ENCODE data around the gene NRTN. TPM values are rescaled to one million over a fixed set of nuclear protein-coding genes. Genes with fewer than 3 reads are reported as not detected.
A peak's percentile ranks its signal among the peaks of the same experiment; 100 is the strongest.

NRTN gene
- total and polyA plus RNA-seq, 2 of the 13 experiments (the other 11 are each of a cell fraction or from before 2014, with no cell fraction given), result 4.1 to 5.3 TPM

GRCh38 chr19:5827891-5828660, 23.2 kb downstream of the NRTN start (continued):
- no peak for TF ChIP-seq PREB (CRISPR knock-in tag; IDR thresholded peaks at IDR 0.05)
- TF ChIP-seq ZNF136 (CRISPR knock-in tag; IDR thresholded peaks at IDR 0.05; ENCODE audit: low read depth), result 0 out of 2 replicates have a peak, but pooled peaks have one; percentile 48
- TF ChIP-seq RFXAP (CRISPR knock-in tag; IDR thresholded peaks at IDR 0.05; ENCODE audit: borderline replicate concordance), result no peak
- no peak for TF ChIP-seq ZNF569 (CRISPR knock-in tag; IDR thresholded peaks at IDR 0.05; ENCODE audit: borderline replicate concordance)
- peak; percentile 72; the same call in 1 of the 2 replicates for TF ChIP-seq JUNB (CRISPR knock-in tag; IDR thresholded peaks at IDR 0.05; ENCODE audit: borderline replicate concordance)
- peak; percentile 91 for TF ChIP-seq ZNF580 (CRISPR knock-in tag; IDR thresholded peaks at IDR 0.05; ENCODE audit: borderline replicate concordance, low read depth)
- TF ChIP-seq EHMT2 (IDR thresholded peaks at IDR 0.05; ENCODE audit: borderline replicate concordance, low read depth, low read length), result no peak
- peak; percentile 48 for TF ChIP-seq XRCC5 (optimal IDR thresholded peaks at IDR 0.05; ENCODE audit: low read length)
- peak; percentile 80; the same call in 1 of the 2 replicates for TF ChIP-seq GLI4 (CRISPR knock-in tag; IDR thresholded peaks at IDR 0.05; ENCODE audit: borderline replicate concordance)
- TF ChIP-seq MXD3 (CRISPR knock-in tag; IDR thresholded peaks at IDR 0.05), result peak; percentile 78; the same call in 1 of the 2 replicates
- peak; percentile 100 for TF ChIP-seq AKAP8 (CRISPR knock-in tag; IDR thresholded peaks at IDR 0.05)
- peak; percentile 97 for TF ChIP-seq ZNF607 (CRISPR knock-in tag; IDR thresholded peaks at IDR 0.05; ENCODE audit: borderline replicate concordance)
- TF ChIP-seq PAXIP1 (CRISPR knock-in tag; conservative IDR thresholded peaks at IDR 0.05), result peak; percentile 58; the same call in 1 of the 2 replicates
- TF ChIP-seq BRF2 (CRISPR knock-in tag; IDR thresholded peaks at IDR 0.05), result peak; percentile 92
- TF ChIP-seq KDM2A (CRISPR knock-in tag; IDR thresholded peaks at IDR 0.05; ENCODE audit: borderline replicate concordance, low read depth), result peak; percentile 100
- peak; percentile 69; the same call in 1 of the 2 replicates for TF ChIP-seq SIN3A (IDR thresholded peaks at IDR 0.05; ENCODE audit: borderline replicate concordance, low read depth, low read length)
- TF ChIP-seq ZNF562 (CRISPR knock-in tag; IDR thresholded peaks at IDR 0.05; ENCODE audit: borderline replicate concordance), result no peak
- peak; percentile 94 for TF ChIP-seq ZBTB14 (CRISPR knock-in tag; IDR thresholded peaks at IDR 0.05)
- TF ChIP-seq HNRNPH1 (optimal IDR thresholded peaks at IDR 0.05; ENCODE audit: low read depth, low read length), result peak; percentile 72
- TF ChIP-seq ZFP36L2 (CRISPR knock-in tag; IDR thresholded peaks at IDR 0.05), result no peak
